Esophagus squamous epithelium (tissue), 4 donors: ENCODE data around the gene CCBE1.

Source experiments
- CTCF ChIP-seq, 6 experiments: fragments of 450-650 bp in 4 of 6; fragments of 200-600 bp in 2 of 6; sonication (generic) in 2 of 6; IDR thresholded peaks; one replicate each; pipeline ENCODE4 v1.5.1; 2016 to 2019; ENCODE audit warnings: antibody characterized with exemption in 6 of 6, mild to moderate bottlenecking in 4 of 6, moderate library complexity in 4 of 6
- POLR2A ChIP-seq, 4 donors: fragments of 450-650 bp; IDR thresholded peaks; one replicate each; pipeline ENCODE4 v1.6.1; 2017; ENCODE audit warnings: antibody characterized with exemption in 4 of 4, mild to moderate bottlenecking in 4 of 4, moderate library complexity in 3 of 4

- TF ChIP-seq CTCF (IDR thresholded peaks at IDR 0.05) = no peak
- TF ChIP-seq POLR2A (IDR thresholded peaks at IDR 0.05) = no peak
These were observed 301.7 kb downstream of the CCBE1 start for GRCh38 chr18:59395226-59396175.
